ENCODE measurements around the gene KRTDAP. TPM values are rescaled to one million over a fixed set of nuclear protein-coding genes. Genes with fewer than 3 reads are reported as not detected.

The KRTDAP gene
- total RNA-seq, 4 donors from 2014 or later, result not detected

GRCh38 chr19:35438096-35438495, 52.2 kb downstream of the KRTDAP start:
- Histone ChIP-seq H3K4me1 (peaks cover 21 to 40% (median 23%) of the 10 kb centered on the region in 4 donors), H3K4me3 (no peak overlapping the region), H3K27me3 (no peaks in the 10 kb centered on the region), H3K9me3 (no peaks in the 10 kb centered on the region), H3K36me3 (no peaks in the 10 kb centered on the region), H3K27ac (peak overlapping the region; percentile 79 to 87 (median 85))
- DNase-seq, result no peak
- 69 to 95% methylated on average over 5 of the region's 5 CpGs for WGBS, 2 donors (ENCODE audit: low coverage in 1 of 2)
- intact Hi-C loops (cut with DNase I; ENCODE audit: low total_unique reads) (no loop called here), in situ Hi-C loops (cut with MboI; ENCODE audit: low pct_ligation_motif_present in 1 of 4, low pct_unique_long_range_greater_than_20kb in 1 of 4, low sequenced_read_pairs in 3 of 4) (no loop called here)
- TF ChIP-seq EP300 (IDR thresholded peaks at IDR 0.05; ENCODE audit: low read depth) (no peak), POLR2A (IDR thresholded peaks at IDR 0.05) (no peak), POLR2AphosphoS5 (IDR thresholded peaks at IDR 0.05) (no peak), CTCF (IDR thresholded peaks at IDR 0.05) (no peak)

- intact Hi-C loops (cut with DNase I; ENCODE audit: low total_unique reads), result no loop called here
- in situ Hi-C loops (cut with MboI; ENCODE audit: low pct_ligation_motif_present in 1 of 4, low pct_unique_long_range_greater_than_20kb in 1 of 4, low sequenced_read_pairs in 3 of 4), result no loop called here
- H3K4me1 ChIP-seq, result peaks cover 21 to 40% (median 23%) of the 10 kb centered on the region in 4 donors
- H3K27ac ChIP-seq, result peak overlapping the region; percentile 79 to 87 (median 85)
- no peaks in the 10 kb centered on the region for H3K9me3 ChIP-seq
- no peak overlapping the region for H3K4me3 ChIP-seq
- no peaks in the 10 kb centered on the region for H3K27me3 ChIP-seq
- H3K36me3 ChIP-seq, result no peaks in the 10 kb centered on the region
- 84 to 100% methylated on average over 1 to 15 of the region's 15 CpGs for WGBS, 2 donors (ENCODE audit: low coverage in 1 of 2)
- DNase-seq, result peak; percentile 64
- TF ChIP-seq POLR2AphosphoS5 (IDR thresholded peaks at IDR 0.05) (no peak), CTCF (IDR thresholded peaks at IDR 0.05) (no peak), EP300 (IDR thresholded peaks at IDR 0.05; ENCODE audit: low read depth) (no peak), POLR2A (IDR thresholded peaks at IDR 0.05) (no peak)
These were observed 52.8 kb downstream of the KRTDAP start for GRCh38 chr19:35437406-35437951.

Other genes starting within 250 kb of the KRTDAP start
- gene LSR, start 241.5 kb downstream of the KRTDAP start, total RNA-seq, result 100 to 1,000 TPM; 124 to 484 (median 330) TPM
- gene USF2, start 221.5 kb downstream of the KRTDAP start, total RNA-seq, result 100 to 1,000 TPM in 3 of 4 donors, 10 to 100 TPM in 1; 95.9 to 207 (median 140) TPM
- gene HAMP, start 207.9 kb downstream of the KRTDAP start, total RNA-seq, result not detected
- gene MAG, start 198.3 kb downstream of the KRTDAP start, total RNA-seq, result not detected
- 10 to 100 TPM in 2 of 4 donors, 1 to 10 TPM in 1, not detected in 1; 4.4 to 27.7 (median 21.1) TPM for gene CD22, start 161.3 kb downstream of the KRTDAP start, total RNA-seq
- under 1 TPM in 1 of 4 donors, not detected in 3; 0.32 TPM for gene FFAR1, start 142.6 kb downstream of the KRTDAP start, total RNA-seq
- under 1 TPM in 1 of 4 donors, not detected in 3; 0.27 TPM for gene FFAR3, start 132.0 kb downstream of the KRTDAP start, total RNA-seq
- not detected for gene GPR42, start 119.4 kb downstream of the KRTDAP start, total RNA-seq
- gene FFAR2, start 42.2 kb downstream of the KRTDAP start, total RNA-seq, result 1 to 10 TPM in 1 of 4 donors, under 1 TPM in 1, not detected in 2; 0.32 to 2.2 TPM
- gene DMKN, start 23.2 kb upstream of the KRTDAP start, total RNA-seq, result 10 to 100 TPM in 2 of 4 donors, 1 to 10 TPM in 2; 2.7 to 18.1 (median 10.0) TPM
- not detected for gene SBSN, start 37.8 kb upstream of the KRTDAP start, total RNA-seq
- gene GAPDHS, start 43.0 kb upstream of the KRTDAP start, total RNA-seq, result not detected
- gene TMEM147, start 55.2 kb upstream of the KRTDAP start, total RNA-seq, result 10 to 100 TPM; 29.5 to 77.0 (median 54.0) TPM
- not detected for gene ATP4A, start 73.2 kb upstream of the KRTDAP start, total RNA-seq
- gene PMIS2, start 95.7 kb upstream of the KRTDAP start, total RNA-seq, result not detected
- 1 to 10 TPM; 3.7 to 6.6 (median 5.2) TPM for gene HAUS5, start 122.3 kb upstream of the KRTDAP start, total RNA-seq
- gene RBM42, start 138.6 kb upstream of the KRTDAP start, total RNA-seq, result 100 to 1,000 TPM in 1 of 4 donors, 10 to 100 TPM in 3; 53.1 to 107 (median 62.5) TPM
- 10 to 100 TPM in 1 of 4 donors, 1 to 10 TPM in 2, not detected in 1; 1.1 to 35.2 (median 3.5) TPM for gene ETV2, start 151.3 kb upstream of the KRTDAP start, total RNA-seq
- 1,000 to 10,000 TPM in 1 of 4 donors, 100 to 1,000 TPM in 3; 368 to 1,320 (median 628) TPM for gene COX6B1, start 157.9 kb upstream of the KRTDAP start, total RNA-seq
- gene UPK1A, start 176.1 kb upstream of the KRTDAP start, total RNA-seq, result not detected
- not detected for gene ZBTB32, start 214.1 kb upstream of the KRTDAP start, total RNA-seq
- 10 to 100 TPM; 31.8 to 63.9 (median 50.7) TPM for gene KMT2B, start 227.5 kb upstream of the KRTDAP start, total RNA-seq

Measured in transverse colon (tissue), 4 donors.